Suppressor macrophage (primary cell): ENCODE measurements around the gene MTMR12.

Experiments
- DNase-seq, 4 experiments: peaks; one replicate each; pipeline ENCODE4 v3.0.0-alpha.2; 2020 to 2022

MTMR12 gene

GRCh38 chr5:32190095-32190494 lies 122.6 kb downstream of the MTMR12 start:
- no peak for DNase-seq

- DNase-seq = no peak
Observed at GRCh38 chr5:32187675-32188074, 125.1 kb downstream of the MTMR12 start.

GRCh38 chr5:32182463-32183063 lies 130.2 kb downstream of the MTMR12 start:
- peak in 2 of 4 experiments; percentile 16 to 34 for DNase-seq
